K562 (cell line): ENCODE measurements around the gene DNAJB1. TPM values are rescaled to one million over a fixed set of nuclear protein-coding genes. Genes with fewer than 3 reads are reported as not detected.
A peak's percentile ranks its signal among the peaks of the same experiment; 100 is the strongest.

Source experiments
- CREM ChIP-seq: IDR thresholded peaks from 2 replicates; pipeline ENCODE4 v1.6.1; 2014; ENCODE audit warnings: antibody characterized with exemption, low read depth
- HMGN3 ChIP-seq: IDR thresholded peaks from 2 replicates; pipeline ENCODE4 v1.6.1; 2011; ENCODE audit warnings: borderline replicate concordance, low read depth, mild to moderate bottlenecking, mixed read lengths, low read length; ENCODE audit not compliant: insufficient read length; ENCODE audit errors: extremely low read depth
- KLF13 ChIP-seq: fragments of 450-650 bp; IDR thresholded peaks from 2 replicates; pipeline ENCODE4 v1.6.1; 2016; ENCODE audit warnings: missing genetic modification characterization, low read depth, mild to moderate bottlenecking, missing compliant biosample characterization, moderate library complexity, borderline replicate concordance
- MAFF ChIP-seq: IDR thresholded peaks from 2 replicates; pipeline ENCODE4 v1.6.1; 2012; ENCODE audit warnings: low read length, improper control_type of control experiment
- MAZ ChIP-seq, 2 experiments: fragments of 450-650 bp in 1 of 2; sonication (generic) in 1 of 2; formaldehyde crosslinking; IDR thresholded peaks in 1 of 2; conservative IDR thresholded peaks in 1 of 2; 2 replicates each; pipeline versions ENCODE4 v1.4.0 to v1.5.0; 2020; ENCODE audit warnings: mild to moderate bottlenecking in 1 of 2, missing genetic modification reagents in 1 of 2
- NFIX ChIP-seq: fragments of 250-450 bp; sonication (Bioruptor Pico); IDR thresholded peaks from 2 replicates; pipeline ENCODE4 v1.4.0; 2020; ENCODE audit warnings: low read depth, mild to moderate bottlenecking, moderate library complexity
- NR3C1 ChIP-seq: sonication (generic); formaldehyde crosslinking; IDR thresholded peaks from 2 replicates; pipeline ENCODE4 v1.8.1; 2022; ENCODE audit warnings: missing genetic modification reagents
- POLR2B ChIP-seq: fragments of 450-650 bp; IDR thresholded peaks from 2 replicates; pipeline ENCODE4 v1.6.1; 2018; ENCODE audit warnings: low read depth; ENCODE audit not compliant: partially characterized antibody
- TCF3 ChIP-seq: sonication (generic); formaldehyde crosslinking; IDR thresholded peaks from 2 replicates; pipeline ENCODE4 v1.4.0; 2020; ENCODE audit warnings: mild to moderate bottlenecking, missing genetic modification reagents
- ZNF316 ChIP-seq: fragments of 450-650 bp; IDR thresholded peaks from 2 replicates; pipeline ENCODE4 v1.6.1; 2016
- ZNF766 ChIP-seq: fragments of 200-800 bp; sonication (Bioruptor generic); conservative IDR thresholded peaks from 2 replicates; pipeline ENCODE4 v1.6.1; 2016; ENCODE audit warnings: missing genetic modification characterization, missing compliant biosample characterization
- polyA plus RNA-seq, 8 experiments: library from polyadenylated mRNA; depleted of rRNA in 4 of 8; stranded (reverse) in 5 of 8; unstranded in 3 of 8; fragments of >200 nt; fragmentation: Nextera tagmentation in 2 of 8; fragmentation: Illumina TruSeq in 1 of 8; extraction: Ambion mirVana in 2 of 8; extraction: Trizol in 1 of 8; gene quantifications; 2 replicates each; pipeline versions ENCODE4 v1.2.1 to v1.2.3, GENCODE V29; 2011 to 2014; ENCODE audit warnings: inconsistent platforms in 1 of 8, missing spikeins in 1 of 8
- total RNA-seq, 7 experiments: library from RNA; depleted of rRNA in 6 of 7; stranded (reverse); fragments of >200 nt in 6 of 7; fragmentation: Illumina TruSeq in 2 of 7; extraction: Trizol in 2 of 7; gene quantifications; 2 replicates each; pipeline versions ENCODE4 v1.2.1 to v1.2.3, GENCODE V29; 2011 to 2021; ENCODE audit warnings: low replicate concordance in 1 of 7
- TF ChIP-seq, protein P1 (sequence below): fragments of 450-650 bp; conservative IDR thresholded peaks from 2 replicates; pipeline ENCODE4 v1.6.1; 2016; ENCODE audit warnings: missing genetic modification characterization, low read depth, mild to moderate bottlenecking, missing compliant biosample characterization, moderate library complexity
- TF ChIP-seq, protein P2 (sequence below): sonication (generic); formaldehyde crosslinking; IDR thresholded peaks from 2 replicates; pipeline ENCODE4 v1.8.0; 2022; ENCODE audit warnings: missing genetic modification reagents, mild to moderate bottlenecking, borderline replicate concordance
- TF ChIP-seq, protein P3 (sequence below): fragments of 450-650 bp; IDR thresholded peaks from 2 replicates; pipeline ENCODE4 v1.6.1; 2016
- TF ChIP-seq, protein P4 (sequence below): fragments of 450-650 bp; formaldehyde crosslinking; IDR thresholded peaks from 2 replicates; pipeline ENCODE4 v1.4.0; 2020; ENCODE audit warnings: mild to moderate bottlenecking, moderate library complexity
- TF ChIP-seq, protein P5 (sequence below): fragments of 250-450 bp; sonication (Bioruptor Pico); IDR thresholded peaks from 2 replicates; pipeline ENCODE4 v1.8.0; 2022; ENCODE audit warnings: inconsistent platforms, mild to moderate bottlenecking, moderate library complexity, borderline replicate concordance
- TF ChIP-seq, protein P6 (sequence below): sonication (generic); formaldehyde crosslinking; IDR thresholded peaks from 2 replicates; pipeline ENCODE4 v1.4.0; 2020; ENCODE audit warnings: mild to moderate bottlenecking, missing genetic modification reagents

DNAJB1 gene
- total and polyA plus RNA-seq, 9 of the 15 experiments (the other 6 are each of a cell fraction or from before 2014, with no cell fraction given) = 13.2 to 113 (median 62.1) TPM

DNA sequence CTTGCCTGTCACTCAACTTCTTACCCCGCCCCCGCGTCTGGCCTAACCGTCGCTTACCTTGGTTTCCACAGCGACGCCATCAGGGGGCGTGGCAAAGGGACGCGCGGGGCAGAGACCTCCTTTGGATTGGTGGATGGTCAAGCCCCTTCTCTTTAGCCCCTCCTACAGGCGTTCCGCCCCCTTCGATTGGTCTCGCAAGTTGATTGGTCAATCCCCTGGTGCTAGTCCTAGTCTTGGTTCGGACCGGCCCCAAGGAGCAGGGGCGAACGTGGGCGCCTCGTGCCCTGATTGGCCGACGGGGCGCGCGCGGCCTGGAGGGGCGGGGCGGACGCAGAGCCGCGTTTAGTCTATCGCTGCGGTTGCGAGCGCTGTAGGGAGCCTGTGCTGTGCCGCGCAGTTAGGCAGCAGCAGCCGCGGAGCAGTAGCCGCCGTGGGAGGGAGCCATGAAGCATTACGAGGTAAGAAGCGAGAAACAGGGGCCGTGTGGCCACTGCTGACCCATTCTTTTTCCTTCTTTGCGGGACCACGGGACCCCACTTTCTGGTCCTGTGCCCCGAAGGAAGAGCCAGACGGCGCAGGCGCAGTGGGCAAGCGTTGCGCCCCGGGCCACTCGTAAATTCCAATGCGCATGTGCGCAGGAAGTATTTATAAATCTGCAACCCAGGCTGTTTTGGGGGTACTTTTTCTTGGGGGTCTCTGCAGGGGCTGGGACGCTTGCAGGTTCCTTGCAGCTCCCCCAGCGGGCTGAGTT lies 11.2 kb upstream of the DNAJB1 start, which contains the start of gene TECR (continued):
- TF ChIP-seq, protein P1, sequence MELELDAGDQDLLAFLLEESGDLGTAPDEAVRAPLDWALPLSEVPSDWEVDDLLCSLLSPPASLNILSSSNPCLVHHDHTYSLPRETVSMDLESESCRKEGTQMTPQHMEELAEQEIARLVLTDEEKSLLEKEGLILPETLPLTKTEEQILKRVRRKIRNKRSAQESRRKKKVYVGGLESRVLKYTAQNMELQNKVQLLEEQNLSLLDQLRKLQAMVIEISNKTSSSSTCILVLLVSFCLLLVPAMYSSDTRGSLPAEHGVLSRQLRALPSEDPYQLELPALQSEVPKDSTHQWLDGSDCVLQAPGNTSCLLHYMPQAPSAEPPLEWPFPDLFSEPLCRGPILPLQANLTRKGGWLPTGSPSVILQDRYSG (tag) = no peak
- TF ChIP-seq, protein P2, sequence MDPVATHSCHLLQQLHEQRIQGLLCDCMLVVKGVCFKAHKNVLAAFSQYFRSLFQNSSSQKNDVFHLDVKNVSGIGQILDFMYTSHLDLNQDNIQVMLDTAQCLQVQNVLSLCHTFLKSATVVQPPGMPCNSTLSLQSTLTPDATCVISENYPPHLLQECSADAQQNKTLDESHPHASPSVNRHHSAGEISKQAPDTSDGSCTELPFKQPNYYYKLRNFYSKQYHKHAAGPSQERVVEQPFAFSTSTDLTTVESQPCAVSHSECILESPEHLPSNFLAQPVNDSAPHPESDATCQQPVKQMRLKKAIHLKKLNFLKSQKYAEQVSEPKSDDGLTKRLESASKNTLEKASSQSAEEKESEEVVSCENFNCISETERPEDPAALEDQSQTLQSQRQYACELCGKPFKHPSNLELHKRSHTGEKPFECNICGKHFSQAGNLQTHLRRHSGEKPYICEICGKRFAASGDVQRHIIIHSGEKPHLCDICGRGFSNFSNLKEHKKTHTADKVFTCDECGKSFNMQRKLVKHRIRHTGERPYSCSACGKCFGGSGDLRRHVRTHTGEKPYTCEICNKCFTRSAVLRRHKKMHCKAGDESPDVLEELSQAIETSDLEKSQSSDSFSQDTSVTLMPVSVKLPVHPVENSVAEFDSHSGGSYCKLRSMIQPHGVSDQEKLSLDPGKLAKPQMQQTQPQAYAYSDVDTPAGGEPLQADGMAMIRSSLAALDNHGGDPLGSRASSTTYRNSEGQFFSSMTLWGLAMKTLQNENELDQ (CRISPR knock-in tag) = peak; percentile 16; the same call in 1 of the 2 replicates
- TF ChIP-seq MAFF = no peak
- TF ChIP-seq, protein P3, sequence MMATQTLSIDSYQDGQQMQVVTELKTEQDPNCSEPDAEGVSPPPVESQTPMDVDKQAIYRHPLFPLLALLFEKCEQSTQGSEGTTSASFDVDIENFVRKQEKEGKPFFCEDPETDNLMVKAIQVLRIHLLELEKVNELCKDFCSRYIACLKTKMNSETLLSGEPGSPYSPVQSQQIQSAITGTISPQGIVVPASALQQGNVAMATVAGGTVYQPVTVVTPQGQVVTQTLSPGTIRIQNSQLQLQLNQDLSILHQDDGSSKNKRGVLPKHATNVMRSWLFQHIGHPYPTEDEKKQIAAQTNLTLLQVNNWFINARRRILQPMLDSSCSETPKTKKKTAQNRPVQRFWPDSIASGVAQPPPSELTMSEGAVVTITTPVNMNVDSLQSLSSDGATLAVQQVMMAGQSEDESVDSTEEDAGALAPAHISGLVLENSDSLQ = peak; percentile 100
- TF ChIP-seq NFIX (CRISPR knock-in tag) = no peak
- TF ChIP-seq KLF13 (tag) = peak; percentile 17; the same call in 1 of the 2 replicates
- peak; percentile 97 for TF ChIP-seq POLR2B
- peak; percentile 60 for TF ChIP-seq HMGN3
- TF ChIP-seq ZNF316 = peak; percentile 75
- 0 out of 2 replicates have a peak, but pooled peaks have one; percentile 55 for TF ChIP-seq ZNF766 (CRISPR knock-in tag)
- TF ChIP-seq, protein P4, sequence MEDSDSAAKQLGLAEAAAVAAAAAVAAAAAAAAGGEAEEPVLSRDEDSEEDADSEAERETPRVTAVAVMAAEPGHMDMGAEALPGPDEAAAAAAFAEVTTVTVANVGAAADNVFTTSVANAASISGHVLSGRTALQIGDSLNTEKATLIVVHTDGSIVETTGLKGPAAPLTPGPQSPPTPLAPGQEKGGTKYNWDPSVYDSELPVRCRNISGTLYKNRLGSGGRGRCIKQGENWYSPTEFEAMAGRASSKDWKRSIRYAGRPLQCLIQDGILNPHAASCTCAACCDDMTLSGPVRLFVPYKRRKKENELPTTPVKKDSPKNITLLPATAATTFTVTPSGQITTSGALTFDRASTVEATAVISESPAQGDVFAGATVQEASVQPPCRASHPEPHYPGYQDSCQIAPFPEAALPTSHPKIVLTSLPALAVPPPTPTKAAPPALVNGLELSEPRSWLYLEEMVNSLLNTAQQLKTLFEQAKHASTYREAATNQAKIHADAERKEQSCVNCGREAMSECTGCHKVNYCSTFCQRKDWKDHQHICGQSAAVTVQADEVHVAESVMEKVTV (CRISPR knock-in tag) = no peak
- TF ChIP-seq NR3C1 (CRISPR knock-in tag) = no peak
- peak; percentile 8 to 61; a peak in 2 of 4 replicates for TF ChIP-seq MAZ (CRISPR knock-in tag; conservative IDR thresholded peaks at IDR 0.05 in 1 of 2, IDR thresholded peaks at IDR 0.05 in 1 of 2)
- TF ChIP-seq, protein P5, sequence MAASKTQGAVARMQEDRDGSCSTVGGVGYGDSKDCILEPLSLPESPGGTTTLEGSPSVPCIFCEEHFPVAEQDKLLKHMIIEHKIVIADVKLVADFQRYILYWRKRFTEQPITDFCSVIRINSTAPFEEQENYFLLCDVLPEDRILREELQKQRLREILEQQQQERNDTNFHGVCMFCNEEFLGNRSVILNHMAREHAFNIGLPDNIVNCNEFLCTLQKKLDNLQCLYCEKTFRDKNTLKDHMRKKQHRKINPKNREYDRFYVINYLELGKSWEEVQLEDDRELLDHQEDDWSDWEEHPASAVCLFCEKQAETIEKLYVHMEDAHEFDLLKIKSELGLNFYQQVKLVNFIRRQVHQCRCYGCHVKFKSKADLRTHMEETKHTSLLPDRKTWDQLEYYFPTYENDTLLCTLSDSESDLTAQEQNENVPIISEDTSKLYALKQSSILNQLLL (CRISPR knock-in tag) = no peak
- TF ChIP-seq CREM = peak; percentile 65
- TF ChIP-seq, protein P6, sequence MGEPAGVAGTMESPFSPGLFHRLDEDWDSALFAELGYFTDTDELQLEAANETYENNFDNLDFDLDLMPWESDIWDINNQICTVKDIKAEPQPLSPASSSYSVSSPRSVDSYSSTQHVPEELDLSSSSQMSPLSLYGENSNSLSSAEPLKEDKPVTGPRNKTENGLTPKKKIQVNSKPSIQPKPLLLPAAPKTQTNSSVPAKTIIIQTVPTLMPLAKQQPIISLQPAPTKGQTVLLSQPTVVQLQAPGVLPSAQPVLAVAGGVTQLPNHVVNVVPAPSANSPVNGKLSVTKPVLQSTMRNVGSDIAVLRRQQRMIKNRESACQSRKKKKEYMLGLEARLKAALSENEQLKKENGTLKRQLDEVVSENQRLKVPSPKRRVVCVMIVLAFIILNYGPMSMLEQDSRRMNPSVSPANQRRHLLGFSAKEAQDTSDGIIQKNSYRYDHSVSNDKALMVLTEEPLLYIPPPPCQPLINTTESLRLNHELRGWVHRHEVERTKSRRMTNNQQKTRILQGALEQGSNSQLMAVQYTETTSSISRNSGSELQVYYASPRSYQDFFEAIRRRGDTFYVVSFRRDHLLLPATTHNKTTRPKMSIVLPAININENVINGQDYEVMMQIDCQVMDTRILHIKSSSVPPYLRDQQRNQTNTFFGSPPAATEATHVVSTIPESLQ (CRISPR knock-in tag) = no peak
- 0 out of 2 replicates have a peak, but pooled peaks have one; percentile 26 for TF ChIP-seq TCF3
